EH (cell line): ENCODE measurements around the gene PKP1.

Experiments used
- DNase-seq: peaks from one replicate; pipeline ENCODE4 v3.0.0-alpha.2; 2015; ENCODE audit warnings: low read depth

PKP1 gene

DNA sequence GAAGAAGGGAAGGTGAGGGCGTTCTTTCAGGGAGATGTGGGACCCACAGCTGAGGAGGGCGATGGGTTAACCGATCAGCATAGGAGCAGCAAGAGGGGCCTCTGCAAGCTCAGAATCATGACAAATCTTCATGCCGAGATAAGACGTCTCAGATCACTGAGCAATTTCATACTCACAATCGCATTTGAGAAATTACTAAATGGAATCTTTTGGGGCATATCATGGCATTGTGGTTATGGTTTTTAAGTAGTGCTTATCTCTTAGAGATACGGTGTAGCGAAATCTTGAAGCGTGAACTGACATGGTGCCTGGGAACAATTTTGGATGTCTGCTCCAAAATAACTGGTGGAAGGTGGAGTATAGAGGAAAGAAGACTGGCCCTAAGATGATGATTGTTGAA, 88.0 kb downstream of the PKP1 start:
- DNase-seq, result no peak

DNA sequence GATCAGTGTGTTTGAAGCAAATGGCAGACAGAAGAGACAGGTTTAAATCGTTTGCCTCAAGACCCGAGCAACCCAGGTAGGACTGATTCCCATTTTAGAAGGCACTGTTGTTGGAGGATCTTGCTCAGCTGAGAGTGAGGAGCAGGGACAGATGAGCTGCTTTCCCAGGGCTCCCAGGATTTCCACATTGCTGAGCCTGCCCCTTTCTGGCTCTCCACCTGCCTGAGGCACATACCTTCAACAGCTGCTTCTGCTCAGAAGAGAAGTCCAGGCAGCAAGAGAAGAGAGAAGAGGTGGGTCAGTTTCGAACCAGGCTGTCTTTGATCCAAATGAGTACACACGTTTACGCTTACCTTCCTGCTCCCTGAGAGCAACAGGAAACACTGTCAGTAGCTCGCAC, 88.5 kb downstream of the PKP1 start:
- no peak for DNase-seq

DNA sequence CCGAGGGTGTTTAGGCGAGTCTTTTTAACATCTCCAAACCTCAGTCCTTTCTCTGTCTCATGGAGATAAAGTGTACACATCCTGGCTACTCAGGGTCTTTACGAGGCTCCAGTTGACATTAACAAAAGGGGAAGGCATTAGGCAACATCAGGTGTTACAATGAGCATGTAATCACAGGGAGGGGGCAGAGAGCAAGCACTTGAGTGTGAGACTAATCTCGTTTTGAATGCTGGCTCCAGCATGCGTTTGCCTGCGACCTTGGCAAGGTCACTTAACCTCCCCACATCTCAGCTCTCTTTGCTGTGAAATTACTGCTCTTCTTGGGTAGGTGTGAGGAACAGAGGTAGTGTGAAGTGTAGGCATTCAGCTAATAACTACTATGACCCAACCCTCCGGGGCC, 91.1 kb downstream of the PKP1 start:
- DNase-seq, result no peak

DNA sequence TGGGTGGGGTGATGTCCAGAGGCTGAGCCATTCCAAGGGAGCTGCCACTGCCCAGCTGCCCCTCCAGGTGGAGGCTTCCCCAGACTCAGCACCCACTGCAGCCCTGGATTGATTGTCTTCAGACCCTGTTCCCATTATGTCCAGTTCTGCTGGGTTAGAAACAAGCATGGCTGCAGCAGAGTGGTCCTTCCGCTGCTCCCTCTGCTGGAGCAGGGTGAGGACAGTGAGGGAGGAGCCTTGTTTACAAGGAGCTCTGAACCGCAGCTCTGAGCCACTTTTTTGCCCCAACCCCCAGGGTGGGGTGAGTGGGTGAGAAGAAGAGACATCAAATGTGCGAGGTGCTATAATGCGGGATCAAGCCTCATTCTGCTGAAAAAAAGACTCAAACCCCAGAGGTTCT, 91.9 kb downstream of the PKP1 start:
- peak; percentile 6 for DNase-seq

DNA sequence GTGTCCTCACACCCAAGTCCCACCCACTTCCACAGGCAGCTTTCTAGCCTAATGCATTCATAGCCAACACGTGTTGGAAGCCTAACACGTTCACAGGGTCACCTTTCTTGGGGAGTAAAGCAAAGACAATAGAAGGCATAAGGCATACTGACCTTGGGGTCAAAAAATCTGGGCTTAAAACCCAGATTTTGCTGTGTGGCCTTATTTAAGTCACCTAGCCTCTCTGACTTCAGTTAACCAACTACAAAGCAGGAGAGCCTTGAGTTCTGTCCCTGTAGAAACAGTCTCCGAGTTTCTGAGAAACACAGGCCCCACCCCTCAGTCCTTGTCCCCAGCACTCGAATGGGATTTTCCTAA, 92.8 kb downstream of the PKP1 start:
- DNase-seq, result no peak

DNA sequence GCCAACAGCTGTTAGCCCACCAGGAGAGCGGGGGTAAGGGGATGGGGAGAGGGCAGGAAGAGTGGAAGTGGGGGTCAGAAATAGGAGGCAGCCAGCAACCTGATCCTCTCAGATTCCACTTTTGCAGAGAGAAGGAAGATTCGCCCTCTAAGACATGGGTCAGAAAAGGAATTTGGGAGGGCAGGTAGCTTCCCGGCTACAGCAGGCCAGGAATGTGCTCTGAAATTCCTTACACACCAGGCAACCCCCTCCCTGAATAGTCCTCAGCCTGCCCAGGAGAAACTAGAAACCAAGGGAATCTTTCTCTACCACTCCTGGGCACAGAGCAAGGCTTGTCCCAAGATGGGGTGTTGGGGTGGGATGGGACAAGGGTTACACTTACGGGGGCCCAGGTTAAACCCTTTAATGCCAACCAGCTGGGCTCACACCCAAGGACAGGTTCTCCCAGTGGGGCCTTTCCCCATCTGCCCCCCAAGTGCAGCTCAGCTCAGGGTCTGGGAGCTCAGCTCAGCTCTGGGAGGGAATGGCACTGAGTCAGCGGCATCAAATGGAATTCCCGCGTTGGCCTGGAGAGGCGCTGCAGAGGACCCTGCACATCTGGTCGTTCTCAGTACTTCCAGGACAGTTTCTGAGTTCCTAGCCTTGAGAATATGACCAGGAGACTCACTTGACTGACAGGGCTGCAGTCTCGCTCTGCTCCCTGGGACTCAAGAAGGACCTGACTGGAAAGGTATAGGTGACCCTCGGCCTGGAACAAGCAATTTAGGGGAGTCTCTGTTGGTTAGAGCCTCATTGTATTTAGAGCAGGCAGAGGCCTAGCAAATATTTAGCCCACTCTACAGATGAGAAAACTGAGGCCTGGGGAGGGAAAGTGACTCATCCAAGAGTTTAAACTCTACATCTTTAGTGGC, 93.4 kb downstream of the PKP1 start:
- peak; percentile 54 for DNase-seq

DNA sequence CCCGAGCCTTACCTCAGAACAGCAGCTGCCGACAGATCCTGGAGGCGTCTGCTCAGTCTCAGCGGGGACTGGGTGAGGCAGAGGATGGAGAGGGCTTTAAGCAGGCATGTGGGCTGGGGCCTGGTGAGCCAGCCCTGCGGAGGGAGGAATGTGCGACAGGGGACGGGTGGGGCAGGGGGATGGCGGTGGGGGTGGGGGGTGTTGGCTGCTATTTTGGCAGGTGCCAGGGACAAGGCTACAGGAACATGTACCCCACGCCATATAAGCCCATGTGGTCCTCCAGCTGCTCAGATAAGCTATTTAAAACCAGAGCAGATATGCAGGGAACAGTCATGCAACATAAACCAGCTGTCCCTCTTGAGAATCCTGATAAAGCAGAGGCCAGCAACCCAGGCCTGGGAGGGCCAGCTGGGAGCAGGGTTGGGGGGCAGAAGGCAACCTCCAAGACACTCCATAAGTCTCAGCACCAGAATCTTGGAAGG, 94.3 kb downstream of the PKP1 start, which contains the start of gene TNNT2:
Gene TNNT2, minus strand, starts transcription at position 70 of the 482 bp plus-strand sequence. CDS start 4,426 bp downstream, outside the sequence.
- no peak for DNase-seq

DNA sequence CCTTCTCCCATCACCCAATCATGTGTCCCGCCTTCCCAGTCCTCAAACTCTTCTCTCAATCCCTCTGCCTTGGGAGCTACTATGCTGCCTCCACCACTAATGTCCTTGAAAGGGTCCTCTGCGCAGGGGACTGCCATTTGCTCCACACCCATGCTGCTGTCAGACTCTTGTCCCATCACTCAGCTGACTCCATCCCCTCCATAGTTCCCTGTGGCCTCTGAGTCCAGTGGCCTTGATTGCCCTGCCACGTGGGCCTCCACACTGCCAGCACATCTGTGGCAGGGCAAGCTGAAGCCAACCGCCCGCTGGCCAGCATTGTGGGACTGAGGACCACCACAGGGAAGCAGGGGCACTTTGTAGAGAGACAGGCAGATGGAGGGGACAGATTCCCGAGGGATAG, 95.5 kb downstream of the PKP1 start:
- no peak for DNase-seq

DNA sequence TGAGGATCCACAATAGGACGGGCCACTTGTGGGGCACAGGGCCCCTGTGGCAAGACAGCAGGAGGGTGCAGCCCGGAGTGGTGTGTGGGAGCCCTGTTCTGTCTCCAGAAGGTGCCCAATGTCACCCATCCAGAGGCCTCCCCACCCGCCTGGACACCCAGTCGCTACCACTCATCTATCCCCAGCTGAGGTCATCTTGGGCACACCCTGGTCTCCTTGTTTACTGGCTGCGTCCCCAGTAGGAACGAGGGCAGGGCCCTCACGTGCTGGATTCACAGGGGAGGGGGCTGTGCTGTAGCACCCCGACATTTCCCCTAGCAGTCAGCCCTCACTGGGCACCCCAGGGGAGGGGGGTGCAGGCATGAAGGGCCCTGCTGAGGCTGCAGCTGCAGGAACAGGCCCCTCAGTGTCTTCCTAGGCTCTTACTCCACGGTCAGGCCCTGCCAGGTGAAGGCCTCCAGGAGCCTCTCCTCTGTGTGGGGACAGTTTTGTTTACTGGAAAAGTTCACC, 96.5 kb downstream of the PKP1 start:
- DNase-seq, result no peak

DNA sequence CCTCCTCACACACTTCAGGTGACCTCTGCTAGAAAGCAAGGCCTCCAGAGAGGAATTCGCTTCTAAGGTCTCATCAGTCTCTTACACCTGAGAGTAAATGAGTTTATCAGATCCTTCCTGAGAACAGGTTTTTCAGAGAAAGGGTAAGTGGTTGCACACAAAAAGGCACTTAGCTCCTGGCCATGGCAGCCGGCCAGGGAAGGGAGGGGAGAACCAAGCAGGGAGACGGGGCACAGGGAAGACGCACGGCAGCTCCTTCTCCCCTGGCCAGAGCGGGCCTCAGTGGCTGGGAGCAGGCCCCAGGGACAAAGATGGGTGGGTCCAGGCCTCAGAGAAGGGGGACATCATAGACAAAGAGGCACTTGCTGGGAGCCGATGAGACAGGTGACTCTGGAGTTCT, 97.8 kb downstream of the PKP1 start:
- DNase-seq, result no peak
